Activated CD4-positive, alpha-beta T cell treated with anti-CD3 and anti-CD28 coated beads, Interleukin-2, amount 50 U/mL, for 48 hours (primary cell): ENCODE results near the gene RHBDF1.
"Not testable (repeated sequence)": the region's sequence is repeated elsewhere in the genome, so short reads cannot be mapped to it uniquely, and the experiment has no call there.

Experiments used
- DNase-seq, 2 experiments: peaks; one replicate each; pipeline ENCODE4 v3.0.0-alpha.2; 2020

The RHBDF1 gene

GRCh38 chr16:58491-59439, 13.7 kb downstream of the RHBDF1 start:
- no peak for DNase-seq

- DNase-seq, result no peak
Measured at GRCh38 chr16:57711-58110, 14.7 kb downstream of the RHBDF1 start.

DNA sequence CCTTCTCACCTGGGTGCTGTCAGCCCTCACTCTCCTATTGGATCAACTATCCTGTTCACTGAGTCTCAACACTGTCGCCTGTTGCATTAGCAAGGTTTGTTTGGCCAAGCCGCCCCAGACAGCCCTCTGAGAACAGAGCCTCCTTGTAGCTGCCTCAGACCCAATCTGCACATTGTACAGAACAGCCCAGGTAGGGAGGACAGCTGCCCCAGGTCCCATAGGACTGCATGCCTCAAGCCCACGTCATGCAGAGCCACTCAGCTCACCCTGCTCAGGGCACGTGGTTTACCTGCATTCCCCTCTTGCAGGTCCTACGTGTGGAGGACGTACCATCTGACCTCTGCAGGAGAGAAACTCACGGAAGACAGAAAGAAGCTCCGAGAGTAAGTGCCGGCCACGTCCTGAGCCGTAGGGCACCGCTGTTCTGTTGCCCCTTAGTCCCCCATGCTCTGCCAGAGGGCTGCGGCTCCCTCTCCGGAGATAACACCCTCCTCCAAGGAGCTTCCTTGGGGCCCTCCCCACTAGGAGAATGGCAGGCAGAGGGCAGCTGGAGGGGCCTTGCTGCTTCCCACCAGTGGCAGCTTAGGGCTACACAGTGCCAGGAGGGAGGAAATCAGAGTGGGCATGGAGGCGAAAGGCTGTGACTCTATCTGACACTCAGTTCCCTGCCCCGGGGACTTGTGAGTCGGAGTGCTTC, 16.1 kb downstream of the RHBDF1 start:
- no peak for DNase-seq

GRCh38 chr16:55571-56136, 16.8 kb downstream of the RHBDF1 start:
- DNase-seq, result no peak

GRCh38 chr16:54237-54581, 18.2 kb downstream of the RHBDF1 start:
- DNase-seq, result no peak

GRCh38 chr16:53346-54236, 18.8 kb downstream of the RHBDF1 start, which contains the start of the genes POLR3K and SNRNP25:
POLR3K (minus strand) TSS chr16:53608; CDS start chr16:53586, 22 bp downstream.
SNRNP25 (plus strand) TSS chr16:53828; CDS start chr16:54017, 189 bp downstream.
- peak; percentile 98 to 99 for DNase-seq

GRCh38 chr16:50769-51591, 21.5 kb downstream of the RHBDF1 start:
- no peak for DNase-seq

DNA sequence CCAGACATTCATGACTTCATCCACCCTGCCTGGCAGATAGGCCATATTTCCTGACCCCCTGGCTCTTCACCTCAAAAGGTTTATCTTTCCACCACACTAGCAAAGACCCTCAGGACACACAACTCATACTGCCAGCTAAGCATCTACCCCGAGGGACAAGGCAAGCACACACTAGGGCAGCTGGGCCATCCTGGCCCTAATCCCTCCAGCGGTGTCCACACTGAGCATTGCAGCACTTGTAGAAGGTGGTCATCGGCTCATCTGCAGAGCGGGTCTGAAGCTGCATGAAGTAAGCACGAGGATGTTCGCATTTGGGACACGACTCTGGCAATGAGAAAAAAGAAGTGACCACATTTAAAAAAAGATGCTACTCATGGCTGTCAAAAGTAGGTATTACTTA, 25.2 kb downstream of the RHBDF1 start:
- DNase-seq, result no peak

GRCh38 chr16:46510-46909, 25.9 kb downstream of the RHBDF1 start:
- not testable (repeated sequence) for DNase-seq

DNA sequence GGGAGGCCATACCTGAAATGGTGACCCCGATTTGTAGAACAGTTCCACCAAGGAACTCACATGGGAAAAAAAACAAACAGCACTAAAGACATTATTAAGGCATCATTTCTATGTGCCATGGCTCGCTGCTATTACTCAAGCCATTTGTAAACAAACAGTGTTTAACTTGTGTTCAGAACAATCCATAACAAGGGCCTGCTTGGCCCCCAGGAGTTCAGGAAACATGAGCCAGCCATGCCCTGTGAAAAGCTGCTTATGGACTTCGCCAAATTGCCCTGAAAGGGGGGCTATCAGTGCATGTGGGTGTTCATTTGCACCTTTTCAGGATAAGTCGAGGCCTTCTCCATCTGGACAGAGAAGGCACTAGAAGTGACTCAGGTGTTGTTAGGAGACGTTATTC, 27.0 kb downstream of the RHBDF1 start:
- no peak for DNase-seq

- no peak for DNase-seq
Measured at GRCh38 chr16:44655-45054, 27.8 kb downstream of the RHBDF1 start.

DNA sequence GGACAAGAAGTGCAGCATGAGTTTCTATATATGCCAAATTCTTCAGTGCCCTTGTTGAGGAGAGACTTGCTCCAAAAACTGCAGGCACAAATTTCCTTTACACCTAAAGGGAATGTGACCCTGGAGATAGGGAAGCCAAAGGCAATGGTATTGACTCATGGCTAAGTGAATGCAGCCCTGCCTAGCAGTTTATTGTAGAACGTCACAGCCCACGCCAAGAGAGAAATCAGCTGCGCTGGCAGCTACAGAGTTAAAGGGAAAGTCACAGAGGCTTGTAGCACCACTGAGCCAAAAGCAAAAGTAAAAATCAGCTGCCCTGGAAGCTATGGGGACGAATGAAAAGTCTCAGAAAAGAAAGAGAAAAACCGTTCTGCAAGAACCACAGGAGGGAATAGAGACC, 29.1 kb downstream of the RHBDF1 start:
- no peak for DNase-seq

GRCh38 chr16:42691-43090, 29.7 kb downstream of the RHBDF1 start:
- DNase-seq, result no peak

- no peak for DNase-seq
Measured at GRCh38 chr16:42069-42457, 30.4 kb downstream of the RHBDF1 start.

- no peak for DNase-seq
Measured at GRCh38 chr16:41439-42068, 30.9 kb downstream of the RHBDF1 start.

DNA sequence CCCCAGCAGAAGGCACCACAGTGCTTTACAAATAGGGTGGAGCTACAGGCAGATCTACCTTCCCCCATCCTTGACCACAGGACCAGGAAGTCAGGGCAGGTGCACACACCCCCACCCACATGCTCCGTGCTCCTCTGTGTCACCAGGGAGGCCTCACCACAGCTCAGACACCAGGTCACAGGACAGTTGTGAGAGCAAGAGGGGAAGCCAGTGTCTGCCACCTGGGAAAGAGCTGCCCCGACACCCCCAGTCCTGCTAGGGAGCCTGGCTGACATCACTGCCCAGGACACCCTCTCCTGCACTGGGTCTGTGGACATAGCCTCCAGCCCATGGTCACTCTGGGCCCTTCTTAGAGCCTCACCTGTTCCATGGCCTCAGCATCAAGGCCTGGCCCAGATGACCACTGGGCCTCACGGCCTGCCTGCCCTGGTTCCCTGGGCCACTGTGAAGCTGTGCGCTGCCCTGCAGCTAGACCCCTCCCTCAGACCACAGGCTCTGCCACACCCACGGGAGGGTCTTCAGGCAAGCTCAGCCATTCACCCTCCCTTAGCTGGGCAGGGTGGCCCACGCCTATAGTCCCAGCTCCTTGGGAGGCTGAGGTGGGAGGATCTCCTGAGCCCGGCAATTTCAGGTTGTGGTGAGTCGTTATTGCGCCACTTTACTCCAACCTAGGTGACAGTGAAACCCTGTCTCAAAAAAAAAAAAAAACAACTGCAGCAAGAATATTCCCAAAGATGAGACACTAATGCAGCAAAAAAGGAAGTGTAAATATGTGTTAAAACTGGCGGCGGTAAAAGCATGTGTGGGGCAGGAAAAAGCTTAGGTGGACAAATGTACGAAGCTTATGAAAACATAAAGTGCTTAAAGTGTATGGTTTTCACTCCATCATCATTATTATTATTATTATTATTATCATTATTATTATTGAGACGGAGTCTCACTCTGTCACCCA, 33.2 kb downstream of the RHBDF1 start:
- DNase-seq, result peak; percentile 31 to 51

DNA sequence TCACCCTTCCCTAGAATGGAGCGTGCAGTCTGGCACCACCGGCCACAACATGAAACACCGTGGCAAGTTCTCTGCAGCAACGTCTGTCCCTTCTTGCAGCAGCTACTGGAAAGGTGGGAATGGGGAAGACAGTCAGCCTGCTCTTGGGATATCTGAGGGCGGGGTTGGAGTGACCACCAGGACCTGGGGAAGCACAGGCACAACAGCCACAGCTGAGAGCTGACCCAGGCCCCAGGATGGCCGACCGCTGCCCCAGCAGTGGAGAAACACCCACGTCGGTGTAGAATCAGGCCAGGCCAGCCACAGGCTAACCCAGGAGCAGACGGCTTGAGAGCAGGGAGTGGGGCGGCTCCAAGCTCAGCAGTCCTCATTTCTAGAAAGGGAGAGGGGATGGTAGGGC, 34.2 kb downstream of the RHBDF1 start:
- not testable (repeated sequence) for DNase-seq

- DNase-seq, result no peak
Measured at GRCh38 chr16:37511-37910, 34.9 kb downstream of the RHBDF1 start.

DNA sequence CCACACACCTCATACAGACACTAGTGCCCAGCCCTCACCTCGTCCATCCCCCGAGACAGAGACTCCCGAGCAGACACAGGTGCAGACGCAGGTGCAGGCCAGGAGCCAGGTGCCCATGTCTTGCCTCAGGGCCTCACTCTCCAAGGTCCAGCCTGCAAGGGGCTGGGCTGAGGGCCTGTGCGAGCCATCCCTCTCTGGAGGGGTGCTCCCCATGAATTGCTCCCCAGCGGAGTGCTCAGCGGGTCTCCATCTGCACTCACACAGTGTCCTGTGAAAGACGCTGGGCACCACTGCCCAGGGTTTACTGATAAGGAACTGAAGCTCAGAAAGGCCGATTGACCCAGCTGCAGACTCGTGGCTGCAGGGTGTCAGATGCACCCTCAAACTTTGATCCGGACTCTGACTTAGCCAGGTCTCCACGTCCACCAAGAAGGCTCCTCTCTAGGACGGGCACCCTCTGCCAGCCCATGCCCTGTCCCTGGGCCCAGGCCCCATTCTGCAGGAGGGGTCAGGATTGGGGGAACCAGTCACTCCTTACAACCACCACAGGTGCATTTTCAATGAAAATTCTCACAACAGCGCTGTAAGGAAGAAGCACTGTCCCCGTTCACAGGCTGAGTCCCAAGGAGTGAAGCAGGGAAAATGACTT, 36.0 kb downstream of the RHBDF1 start:
- no peak for DNase-seq
